ENCODE results near the gene ADAT1.

- TF ChIP-seq, protein P1, sequence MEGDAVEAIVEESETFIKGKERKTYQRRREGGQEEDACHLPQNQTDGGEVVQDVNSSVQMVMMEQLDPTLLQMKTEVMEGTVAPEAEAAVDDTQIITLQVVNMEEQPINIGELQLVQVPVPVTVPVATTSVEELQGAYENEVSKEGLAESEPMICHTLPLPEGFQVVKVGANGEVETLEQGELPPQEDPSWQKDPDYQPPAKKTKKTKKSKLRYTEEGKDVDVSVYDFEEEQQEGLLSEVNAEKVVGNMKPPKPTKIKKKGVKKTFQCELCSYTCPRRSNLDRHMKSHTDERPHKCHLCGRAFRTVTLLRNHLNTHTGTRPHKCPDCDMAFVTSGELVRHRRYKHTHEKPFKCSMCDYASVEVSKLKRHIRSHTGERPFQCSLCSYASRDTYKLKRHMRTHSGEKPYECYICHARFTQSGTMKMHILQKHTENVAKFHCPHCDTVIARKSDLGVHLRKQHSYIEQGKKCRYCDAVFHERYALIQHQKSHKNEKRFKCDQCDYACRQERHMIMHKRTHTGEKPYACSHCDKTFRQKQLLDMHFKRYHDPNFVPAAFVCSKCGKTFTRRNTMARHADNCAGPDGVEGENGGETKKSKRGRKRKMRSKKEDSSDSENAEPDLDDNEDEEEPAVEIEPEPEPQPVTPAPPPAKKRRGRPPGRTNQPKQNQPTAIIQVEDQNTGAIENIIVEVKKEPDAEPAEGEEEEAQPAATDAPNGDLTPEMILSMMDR (IDR thresholded peaks at IDR 0.05 in 4 of 5, conservative IDR thresholded peaks at IDR 0.05 in 1 of 5), result no peak
- TF ChIP-seq POLR2A (IDR thresholded peaks at IDR 0.05), result no peak
Measured at GRCh38 chr16:75653922-75654321, 30.8 kb upstream of the ADAT1 start.
